Inflammatory macrophage treated with lipopolysaccharide for 4 hours (primary cell): ENCODE measurements around the gene PER2.
"Not testable (repeated sequence)": the region's sequence is repeated elsewhere in the genome, so short reads cannot be mapped to it uniquely, and the experiment has no call there.

ENCODE experiments used
- DNase-seq: peaks from one replicate; pipeline ENCODE4 v3.0.0-alpha.2; 2020

PER2 gene

DNA sequence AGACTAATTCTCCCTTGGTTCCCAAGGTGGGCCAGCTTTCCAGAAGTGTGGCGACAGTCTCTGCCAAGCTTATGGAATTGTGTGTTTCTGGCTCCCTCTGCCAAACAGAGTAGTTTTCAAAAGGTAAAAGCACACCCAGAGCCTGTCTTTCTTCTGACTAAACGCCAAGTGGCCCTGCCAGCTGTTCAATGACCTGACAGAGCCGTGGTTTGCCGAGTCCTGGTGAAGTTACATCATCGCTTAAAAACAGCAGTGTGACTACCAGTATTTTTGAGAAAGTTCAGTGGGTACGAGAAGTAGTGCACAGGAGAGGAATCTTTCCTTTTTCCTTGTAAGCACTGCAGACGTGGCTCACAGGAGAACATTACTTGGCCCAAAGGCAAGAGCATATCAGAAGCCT is 1.9 kb downstream of the PER2 start:
- peak; percentile 6 for DNase-seq

- no peak for DNase-seq
These were observed 2.3 kb downstream of the PER2 start for GRCh38 chr2:238286095-238286494.

- no peak for DNase-seq
These were observed 2.7 kb downstream of the PER2 start for GRCh38 chr2:238285653-238286082.

- no peak for DNase-seq
These were observed 3.5 kb downstream of the PER2 start for GRCh38 chr2:238284802-238285515.

DNA sequence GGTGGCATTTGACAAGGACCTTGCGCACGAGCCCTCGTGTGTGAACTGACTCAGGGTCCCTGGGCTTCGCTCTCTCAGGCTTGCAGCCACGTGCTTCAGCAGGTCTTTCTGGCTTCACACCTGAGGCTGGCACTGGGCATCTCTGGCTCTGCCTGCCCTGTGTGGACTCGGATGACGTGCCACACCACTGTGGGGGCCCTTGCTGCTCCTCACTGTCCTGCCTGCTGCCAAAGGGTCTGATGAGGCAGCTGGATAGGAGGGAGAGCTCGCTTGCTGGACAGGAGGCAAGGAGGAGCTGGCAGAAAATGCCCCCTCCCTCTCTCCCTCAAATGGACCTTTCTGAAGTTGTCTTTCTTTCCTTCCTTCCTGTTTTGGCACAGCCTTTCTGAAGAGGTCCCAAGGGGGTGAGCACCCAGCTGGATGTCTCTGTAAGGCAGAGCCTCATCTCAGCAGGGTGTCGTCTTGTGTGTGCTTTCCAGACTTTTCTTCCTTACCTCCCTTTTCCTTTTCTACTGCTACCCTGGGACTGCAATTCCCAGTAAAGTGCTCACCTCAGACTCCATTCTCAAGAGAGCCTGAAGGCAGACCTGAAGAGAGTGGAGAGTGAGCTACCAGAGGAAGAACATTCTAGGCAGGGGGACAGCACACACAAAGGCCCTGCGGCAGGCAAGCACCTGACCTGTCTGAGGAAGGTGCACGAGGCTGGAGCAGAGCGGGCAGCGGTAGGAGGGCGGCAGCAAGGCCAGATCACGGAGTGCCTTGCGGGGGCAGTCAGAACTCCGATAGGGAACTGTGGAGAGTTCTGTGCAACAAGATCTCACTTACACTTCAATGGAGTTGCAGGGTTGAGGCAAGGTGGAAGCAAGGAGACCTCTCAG is 5.3 kb downstream of the PER2 start:
- no peak for DNase-seq

DNA sequence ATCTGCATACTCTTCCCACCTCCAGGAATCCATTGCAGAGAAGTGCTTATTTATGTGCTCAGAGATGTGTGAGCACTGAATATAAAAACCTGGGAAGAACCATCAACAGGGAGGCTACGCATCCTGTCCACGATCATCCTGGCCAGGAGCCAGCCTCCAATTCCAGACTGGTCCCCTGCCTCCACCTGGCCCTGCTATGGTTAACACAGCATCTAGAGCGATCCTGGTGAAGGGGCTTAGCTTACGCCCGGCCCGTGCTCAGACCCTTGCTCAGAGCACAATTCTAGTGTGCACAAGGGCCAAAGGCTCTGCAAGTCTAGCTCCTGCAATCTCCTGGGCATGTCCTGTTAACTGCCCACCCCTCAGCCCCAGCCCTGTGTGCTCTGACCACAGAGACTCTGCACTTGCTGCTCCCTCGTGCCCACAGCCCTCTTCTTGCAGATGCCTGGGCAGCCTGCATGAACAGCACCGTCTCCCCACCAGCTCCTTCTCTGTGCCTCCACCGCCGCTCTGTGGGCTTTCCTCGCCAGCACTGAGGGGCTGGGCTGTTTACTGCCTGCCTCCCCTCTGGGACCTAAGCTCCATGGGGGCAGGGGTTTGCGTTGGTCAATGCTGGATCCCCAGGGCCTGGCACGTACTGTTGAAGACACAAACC is 6.5 kb downstream of the PER2 start:
- DNase-seq: no peak

DNA sequence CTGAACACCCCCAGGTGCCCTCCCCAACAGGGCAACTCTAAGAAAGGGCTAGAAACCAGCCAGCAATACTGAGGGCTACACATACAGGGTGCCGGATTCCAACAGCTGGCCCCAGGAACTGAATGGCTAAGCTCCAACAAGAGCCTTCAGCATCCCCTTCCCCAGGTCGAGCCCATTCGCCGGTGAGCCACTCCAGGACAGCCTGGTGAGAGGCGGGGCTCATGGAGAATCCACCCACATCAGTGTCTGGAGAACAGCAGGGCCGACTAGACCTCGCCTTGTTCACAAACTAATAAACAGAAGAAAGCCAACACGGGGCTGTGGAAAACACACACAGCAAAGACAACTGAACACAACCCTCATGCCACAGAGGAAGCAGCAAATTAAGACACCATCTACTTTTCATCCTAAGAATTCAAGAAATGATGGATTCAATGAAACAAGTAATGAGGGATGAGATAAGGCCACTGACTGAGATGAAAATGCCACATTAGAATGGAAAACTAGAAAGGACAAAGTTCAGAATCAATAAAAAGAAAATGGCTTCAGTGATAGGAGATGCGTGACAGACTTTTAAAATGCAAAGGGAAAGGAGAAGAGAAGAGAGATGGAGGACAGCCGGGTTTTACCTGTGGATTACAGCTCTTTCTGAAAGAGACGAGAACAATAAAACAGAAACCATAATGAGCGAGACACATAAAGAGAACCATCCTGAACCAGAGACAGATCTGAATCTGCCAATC is 8.2 kb downstream of the PER2 start:
- no peak for DNase-seq

DNA sequence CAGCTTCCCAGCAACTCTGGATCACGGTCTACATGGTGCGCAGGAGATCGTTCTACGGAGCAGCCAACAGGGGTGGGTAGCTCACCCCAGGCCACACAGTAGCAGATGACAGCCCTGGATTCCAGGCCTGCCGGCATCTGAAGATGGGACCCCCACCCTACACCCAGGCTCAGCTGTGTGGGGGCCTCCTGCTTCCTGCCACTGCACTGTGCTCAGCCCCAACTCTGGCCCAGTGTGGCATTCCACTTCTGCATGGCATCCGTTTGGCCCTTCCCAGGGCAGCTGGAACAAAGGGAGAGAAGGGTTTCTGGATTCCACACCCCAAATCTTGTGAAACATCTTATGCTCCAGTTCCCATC is 9.1 kb downstream of the PER2 start:
- no peak for DNase-seq

DNA sequence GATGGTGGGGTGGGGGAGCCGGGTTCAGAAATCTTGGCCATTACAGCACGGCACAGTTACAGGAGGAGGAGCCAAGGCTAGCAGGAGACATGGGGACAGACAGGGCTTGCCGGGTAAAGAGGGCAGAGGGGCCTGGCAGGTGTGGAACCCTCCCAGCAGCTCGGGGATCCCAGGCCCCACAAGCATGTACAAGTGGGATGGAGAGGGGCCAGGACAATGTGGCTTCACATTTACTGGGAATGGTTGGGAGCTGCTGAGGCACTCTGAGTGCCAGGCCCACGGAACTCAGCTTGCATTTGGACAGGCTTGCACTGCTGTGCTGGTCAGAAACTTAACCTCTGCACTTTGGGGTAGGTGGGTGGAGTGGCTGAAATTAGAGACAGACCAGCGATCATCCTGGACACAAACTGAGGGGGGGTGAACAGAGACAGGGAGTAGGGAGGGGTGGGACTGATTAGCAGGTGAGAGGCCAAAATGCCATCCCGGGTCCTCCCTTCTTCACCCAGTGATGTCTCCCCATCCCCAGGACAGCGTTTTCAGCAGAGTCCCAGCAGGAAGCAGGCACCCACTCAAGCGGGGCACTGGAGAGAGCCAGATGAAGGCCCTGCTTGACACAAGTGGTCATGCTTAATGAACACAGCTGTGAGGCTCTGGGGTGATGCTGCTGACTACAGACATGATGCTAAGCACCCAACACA is 9.6 kb downstream of the PER2 start:
- no peak for DNase-seq

- no peak for DNase-seq
These were observed 10.7 kb downstream of the PER2 start for GRCh38 chr2:238277695-238278094.

GRCh38 chr2:238274152-238274865 is 14.1 kb downstream of the PER2 start:
- DNase-seq: no peak

GRCh38 chr2:238273433-238273832 is 15.0 kb downstream of the PER2 start:
- DNase-seq: peak; percentile 35

- DNase-seq: no peak
These were observed 16.3 kb downstream of the PER2 start for GRCh38 chr2:238272156-238272555.

- DNase-seq: not testable (repeated sequence)
These were observed 16.7 kb downstream of the PER2 start for GRCh38 chr2:238271686-238272085.

GRCh38 chr2:238271061-238271554 is 17.3 kb downstream of the PER2 start:
- no peak for DNase-seq

- no peak for DNase-seq
These were observed 17.8 kb downstream of the PER2 start for GRCh38 chr2:238270606-238271005.

DNA sequence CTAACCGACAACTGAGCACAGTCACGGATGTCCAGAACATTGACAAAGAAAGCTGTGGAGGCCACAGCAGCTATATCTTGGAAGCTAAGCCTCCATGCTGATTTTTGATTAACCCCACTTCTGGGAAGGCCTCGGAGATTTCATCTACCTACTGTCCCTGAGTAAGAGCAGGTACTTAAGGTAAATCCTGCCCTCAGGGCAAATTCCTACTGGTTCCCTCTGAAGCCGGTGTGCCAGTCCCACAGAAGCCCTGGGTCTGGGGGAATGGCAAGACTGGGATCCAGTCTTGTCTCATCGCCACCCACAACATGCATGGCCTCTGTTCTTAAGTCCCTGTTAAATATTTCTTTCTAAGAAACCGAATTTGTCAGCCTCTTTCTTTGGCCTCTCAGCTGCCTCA is 18.7 kb downstream of the PER2 start:
- DNase-seq: no peak

DNA sequence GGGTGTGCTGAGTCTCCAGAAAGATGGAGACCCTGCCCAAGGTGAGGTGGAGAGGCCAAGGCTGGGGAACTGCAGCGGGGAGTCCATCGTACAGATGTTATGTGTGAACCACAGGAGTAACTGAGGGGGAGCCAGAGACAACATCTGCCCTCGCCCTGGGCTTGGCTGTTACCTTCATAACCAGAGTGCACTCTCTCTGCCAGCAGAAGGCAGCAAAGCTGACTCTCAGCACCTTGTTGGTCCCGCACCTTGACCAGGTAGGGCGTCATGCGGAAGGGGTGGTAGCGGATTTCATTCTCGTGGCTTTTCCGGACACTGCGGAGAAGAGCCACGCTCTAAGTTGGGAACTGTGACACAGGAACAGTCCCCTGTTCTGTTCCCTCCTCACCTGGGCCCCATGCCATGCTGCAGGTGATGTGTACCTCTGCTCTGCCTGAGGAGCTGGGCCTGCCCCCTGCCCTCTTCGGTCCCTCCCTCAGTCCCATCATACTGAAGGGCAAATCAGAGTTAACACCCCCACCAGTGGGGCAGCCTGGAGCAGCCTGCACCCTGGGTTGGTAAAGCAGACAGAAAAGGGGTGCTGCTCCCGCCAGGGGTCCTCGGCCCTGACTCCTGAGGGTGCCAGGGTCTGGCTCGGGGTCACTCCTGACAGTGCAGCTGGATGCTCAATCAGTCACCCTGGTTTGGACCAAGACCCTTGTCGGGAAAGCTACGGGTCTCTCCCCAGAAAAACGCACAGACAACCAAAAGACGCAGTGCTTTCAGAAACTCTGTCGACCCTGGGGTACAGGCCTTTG is 20.3 kb downstream of the PER2 start:
- DNase-seq: no peak

GRCh38 chr2:238267341-238267710 is 21.1 kb downstream of the PER2 start:
- no peak for DNase-seq

DNA sequence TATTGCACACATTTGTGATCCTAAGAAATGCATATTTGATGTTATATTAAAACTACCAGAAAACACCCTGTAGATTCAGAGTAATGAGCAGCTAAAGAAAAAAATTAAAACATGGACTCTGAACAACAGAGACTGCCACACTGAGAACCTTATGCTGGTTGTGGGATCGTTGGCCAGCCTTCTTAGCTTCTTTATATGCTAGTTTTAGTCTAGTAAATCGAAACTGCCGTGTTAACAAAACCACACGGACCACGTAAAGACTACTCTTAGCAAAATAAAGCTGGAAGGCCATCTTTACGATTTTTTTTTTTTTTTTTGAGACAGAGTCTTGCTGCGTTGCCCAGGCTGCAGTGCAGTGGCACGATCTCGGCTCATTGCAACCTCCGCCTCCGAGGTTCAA is 22.8 kb downstream of the PER2 start:
- no peak for DNase-seq

GRCh38 chr2:238264072-238264460 is 24.3 kb downstream of the PER2 start:
- no peak for DNase-seq
